Mononuclear cell (primary cell): ENCODE measurements around the gene PCID2. TPM values are rescaled to one million over a fixed set of nuclear protein-coding genes. Genes with fewer than 3 reads are reported as not detected.
"Not testable (repeated sequence)": the region's sequence is repeated elsewhere in the genome, so short reads cannot be mapped to it uniquely, and the experiment has no call there.

Experiments
- H3K27me3 ChIP-seq: 2 replicates; pipeline ENCODE4 v1.6.0; 2011; ENCODE audit warnings: low read length, control low read depth; ENCODE audit not compliant: insufficient read depth
- H3K4me1 ChIP-seq: 2 replicates; pipeline ENCODE4 v1.5.1; 2011; ENCODE audit warnings: mild to moderate bottlenecking, low read length, control low read depth; ENCODE audit not compliant: insufficient read depth
- H3K4me3 ChIP-seq: 2 replicates; pipeline ENCODE4 v1.5.1; 2011; ENCODE audit warnings: mild to moderate bottlenecking, low read length, moderate library complexity
- H3K9me3 ChIP-seq: 2 replicates; pipeline ENCODE4 v1.5.1; 2011; ENCODE audit warnings: low read depth, mild to moderate bottlenecking, control low read depth, low read length
- total RNA-seq: library from RNA; depleted of rRNA; stranded (reverse); fragments of >200 nt; gene quantifications from one replicate; pipeline ENCODE4 v1.2.3, GENCODE V29; 2012

The PCID2 gene
- total RNA-seq, 1 donor: 55.7 TPM

GRCh38 chr13:113169277-113170272 lies 38.9 kb downstream of the PCID2 start:
- no peaks in the 10 kb centered on the region for H3K9me3 ChIP-seq

GRCh38 chr13:113168211-113168610 lies 40.3 kb downstream of the PCID2 start:
- Histone ChIP-seq H3K9me3 (no peaks in the 10 kb centered on the region), H3K4me3 (no peak overlapping the region), H3K4me1 (peaks cover 9% of the 10 kb centered on the region), H3K27me3 (no peaks in the 10 kb centered on the region)

More at GRCh38 chr13:113169277-113170272, 38.9 kb downstream of the PCID2 start:
- H3K4me3 ChIP-seq: no peak overlapping the region
- no peaks in the 10 kb centered on the region for H3K27me3 ChIP-seq
- H3K4me1 ChIP-seq: peaks cover 9% of the 10 kb centered on the region

GRCh38 chr13:113167575-113167974 lies 40.9 kb downstream of the PCID2 start:
- Histone ChIP-seq H3K27me3 (no peaks in the 10 kb centered on the region), H3K4me1 (peaks cover 9% of the 10 kb centered on the region), H3K4me3 (no peak overlapping the region), H3K9me3 (no peaks in the 10 kb centered on the region)

GRCh38 chr13:113167155-113167554 lies 41.3 kb downstream of the PCID2 start:
- no peak overlapping the region for H3K4me3 ChIP-seq
- no peaks in the 10 kb centered on the region for H3K9me3 ChIP-seq
- H3K27me3 ChIP-seq: no peaks in the 10 kb centered on the region
- H3K4me1 ChIP-seq: peaks cover 9% of the 10 kb centered on the region

- peaks cover 9% of the 10 kb centered on the region for H3K4me1 ChIP-seq
Observed at GRCh38 chr13:113166681-113167080, 41.8 kb downstream of the PCID2 start.

GRCh38 chr13:113166266-113166665 lies 42.2 kb downstream of the PCID2 start:
- no peaks in the 10 kb centered on the region for H3K9me3 ChIP-seq
- no peaks in the 10 kb centered on the region for H3K27me3 ChIP-seq
- no peak overlapping the region for H3K4me3 ChIP-seq
- H3K4me1 ChIP-seq: peaks cover 11% of the 10 kb centered on the region

More at GRCh38 chr13:113166681-113167080, 41.8 kb downstream of the PCID2 start:
- Histone ChIP-seq H3K27me3 (no peaks in the 10 kb centered on the region), H3K4me3 (no peak overlapping the region), H3K9me3 (no peaks in the 10 kb centered on the region)

GRCh38 chr13:113164492-113164891 lies 44.0 kb downstream of the PCID2 start:
- peaks cover 5% of the 10 kb centered on the region for H3K4me1 ChIP-seq
- no peaks in the 10 kb centered on the region for H3K9me3 ChIP-seq
- no peak overlapping the region for H3K4me3 ChIP-seq
- H3K27me3 ChIP-seq: no peaks in the 10 kb centered on the region

GRCh38 chr13:113162783-113163685 lies 45.4 kb downstream of the PCID2 start:
- no peaks in the 10 kb centered on the region for H3K9me3 ChIP-seq
- peaks cover 5% of the 10 kb centered on the region for H3K4me1 ChIP-seq
- no peak overlapping the region for H3K4me3 ChIP-seq
- H3K27me3 ChIP-seq: no peaks in the 10 kb centered on the region

GRCh38 chr13:113161975-113162374 lies 46.5 kb downstream of the PCID2 start:
- not testable (repeated sequence) for H3K9me3 ChIP-seq, H3K4me1 ChIP-seq

GRCh38 chr13:113161433-113161832 lies 47.0 kb downstream of the PCID2 start:
- Histone ChIP-seq H3K9me3 (no peaks in the 10 kb centered on the region), H3K4me1 (peaks cover 5% of the 10 kb centered on the region), H3K27me3 (no peaks in the 10 kb centered on the region), H3K4me3 (no peak overlapping the region)

More at GRCh38 chr13:113161975-113162374, 46.5 kb downstream of the PCID2 start:
- not testable (repeated sequence) for H3K4me3 ChIP-seq, H3K27me3 ChIP-seq

- no peaks in the 10 kb centered on the region for H3K27me3 ChIP-seq
- no peak overlapping the region for H3K4me3 ChIP-seq
- H3K4me1 ChIP-seq: peaks cover 5% of the 10 kb centered on the region
- no peaks in the 10 kb centered on the region for H3K9me3 ChIP-seq
Observed at GRCh38 chr13:113160983-113161382, 47.5 kb downstream of the PCID2 start.

- Histone ChIP-seq H3K4me1 (peaks cover 5% of the 10 kb centered on the region), H3K4me3 (no peak overlapping the region), H3K9me3 (no peaks in the 10 kb centered on the region), H3K27me3 (no peaks in the 10 kb centered on the region)
Observed at GRCh38 chr13:113159701-113160100, 48.8 kb downstream of the PCID2 start.

GRCh38 chr13:113158946-113159345 lies 49.5 kb downstream of the PCID2 start:
- H3K9me3 ChIP-seq: no peaks in the 10 kb centered on the region
- no peaks in the 10 kb centered on the region for H3K27me3 ChIP-seq
- H3K4me3 ChIP-seq: no peak overlapping the region
- H3K4me1 ChIP-seq: peaks cover 9% of the 10 kb centered on the region

GRCh38 chr13:113157929-113158747 lies 50.3 kb downstream of the PCID2 start, which contains the start of gene PROZ:
Gene PROZ, plus strand, starts transcription at chr13:113158648. Its CDS starts 13 bp downstream, at chr13:113158661.
- Histone ChIP-seq H3K9me3 (no peaks in the 10 kb centered on the region), H3K4me1 (peaks cover 15% of the 10 kb centered on the region), H3K4me3 (no peak within 1 kb of the TSS), H3K27me3 (no peaks in the 10 kb centered on the region)
